Peyer's patch (tissue), 4 donors: ENCODE data around the gene GCLC.

ENCODE experiments used
- CTCF ChIP-seq, 6 experiments: fragments of 450-650 bp in 4 of 6; fragments of 200-600 bp in 2 of 6; sonication (generic) in 1 of 6; IDR thresholded peaks; one replicate each; pipeline ENCODE4 v1.5.1; 2017 to 2019; ENCODE audit warnings: antibody characterized with exemption in 6 of 6, mild to moderate bottlenecking in 3 of 6, moderate library complexity in 1 of 6
- POLR2A ChIP-seq, 2 donors: fragments of 450-650 bp; IDR thresholded peaks; one replicate each; pipeline ENCODE4 v1.5.1; 2017; ENCODE audit warnings: antibody characterized with exemption in 2 of 2, mild to moderate bottlenecking in 2 of 2, moderate library complexity in 2 of 2

GRCh38 chr6:53464483-53464882 lies 80.4 kb downstream of the GCLC start:
- TF ChIP-seq CTCF (IDR thresholded peaks at IDR 0.05), result no peak
- TF ChIP-seq POLR2A (IDR thresholded peaks at IDR 0.05), result no peak
